Measurements from ENCODE around the gene SEMA3A.

Gene SEMA3A

DNA sequence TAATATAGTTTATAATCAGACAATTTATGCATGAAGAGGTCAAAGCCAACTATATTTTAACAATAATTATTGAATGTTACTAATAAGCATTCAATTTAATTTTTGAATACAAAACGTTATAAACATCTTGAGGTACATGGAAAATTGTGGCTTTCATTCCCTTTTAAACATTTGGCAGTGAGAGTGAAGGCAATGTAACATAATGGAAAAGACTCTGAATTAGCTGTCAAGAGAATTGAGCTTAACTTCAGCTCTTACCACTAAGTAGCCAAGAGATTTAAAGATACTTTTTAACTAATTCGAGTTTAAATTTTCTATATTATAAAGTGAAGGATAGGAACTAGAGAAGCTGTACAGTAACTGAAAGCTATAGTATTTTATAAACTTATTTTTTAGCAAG, 98.6 kb downstream of the SEMA3A start:
- no peak overlapping the region for H3K4me3 ChIP-seq (replicated peaks; ENCODE audit: insufficient read depth, low read length)
- no peak overlapping the region for H3K27ac ChIP-seq (replicated peaks)
- TF ChIP-seq GABPA (IDR thresholded peaks at IDR 0.05; ENCODE audit: low read depth) = no peak
- no peaks in the 10 kb centered on the region for H3K27me3 ChIP-seq (ENCODE audit: insufficient read depth, poor library complexity, severe bottlenecking)
- no peak for DNase-seq (ENCODE audit: low read depth in 1 of 2, low spot score in 1 of 2)

GRCh38 chr7:84092207-84092606, 102.4 kb downstream of the SEMA3A start:
- no peak for TF ChIP-seq REST (IDR thresholded peaks at IDR 0.05; ENCODE audit: insufficient replicate concordance, low read depth)
- TF ChIP-seq POLR2AphosphoS5 (IDR thresholded peaks at IDR 0.05; ENCODE audit: low read depth) = no peak
- TF ChIP-seq, protein P1, sequence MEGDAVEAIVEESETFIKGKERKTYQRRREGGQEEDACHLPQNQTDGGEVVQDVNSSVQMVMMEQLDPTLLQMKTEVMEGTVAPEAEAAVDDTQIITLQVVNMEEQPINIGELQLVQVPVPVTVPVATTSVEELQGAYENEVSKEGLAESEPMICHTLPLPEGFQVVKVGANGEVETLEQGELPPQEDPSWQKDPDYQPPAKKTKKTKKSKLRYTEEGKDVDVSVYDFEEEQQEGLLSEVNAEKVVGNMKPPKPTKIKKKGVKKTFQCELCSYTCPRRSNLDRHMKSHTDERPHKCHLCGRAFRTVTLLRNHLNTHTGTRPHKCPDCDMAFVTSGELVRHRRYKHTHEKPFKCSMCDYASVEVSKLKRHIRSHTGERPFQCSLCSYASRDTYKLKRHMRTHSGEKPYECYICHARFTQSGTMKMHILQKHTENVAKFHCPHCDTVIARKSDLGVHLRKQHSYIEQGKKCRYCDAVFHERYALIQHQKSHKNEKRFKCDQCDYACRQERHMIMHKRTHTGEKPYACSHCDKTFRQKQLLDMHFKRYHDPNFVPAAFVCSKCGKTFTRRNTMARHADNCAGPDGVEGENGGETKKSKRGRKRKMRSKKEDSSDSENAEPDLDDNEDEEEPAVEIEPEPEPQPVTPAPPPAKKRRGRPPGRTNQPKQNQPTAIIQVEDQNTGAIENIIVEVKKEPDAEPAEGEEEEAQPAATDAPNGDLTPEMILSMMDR (IDR thresholded peaks at IDR 0.05; ENCODE audit: insufficient read depth, low read length) = no peak
- peak; percentile 82 for TF ChIP-seq GABPA (IDR thresholded peaks at IDR 0.05; ENCODE audit: low read depth)
- peak; percentile 35; the same call in 1 of the 2 replicates for TF ChIP-seq SPI1 (IDR thresholded peaks at IDR 0.05; ENCODE audit: borderline replicate concordance, low read depth)
- no peaks in the 10 kb centered on the region for H3K27me3 ChIP-seq (ENCODE audit: insufficient read depth, poor library complexity, severe bottlenecking)
- H3K4me3 ChIP-seq (replicated peaks; ENCODE audit: insufficient read depth, low read length) = no peak overlapping the region
- no peak overlapping the region for H3K27ac ChIP-seq (replicated peaks)
- DNase-seq (ENCODE audit: low read depth in 1 of 2, low spot score in 1 of 2) = no peak

DNA sequence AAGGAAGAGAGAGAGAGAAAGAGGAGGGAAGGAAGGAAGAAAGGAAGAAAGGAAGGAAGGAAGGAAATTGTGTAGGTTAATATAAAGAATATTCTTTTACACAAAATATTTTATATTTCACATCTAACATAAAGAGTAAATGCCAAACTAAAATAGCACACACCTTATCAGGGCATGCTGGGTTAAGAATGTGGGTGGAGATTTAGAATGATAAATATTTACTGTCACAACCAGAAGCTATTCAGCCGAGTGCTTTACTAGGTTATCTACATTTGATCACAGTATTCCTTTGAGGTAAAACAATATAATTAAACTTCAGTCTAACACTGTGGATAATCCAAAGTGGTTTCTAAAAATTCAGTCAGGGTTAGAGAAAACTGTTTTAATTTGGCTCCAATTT, 103.3 kb downstream of the SEMA3A start:
- H3K27me3 ChIP-seq (ENCODE audit: insufficient read depth, poor library complexity, severe bottlenecking) = no peaks in the 10 kb centered on the region
- DNase-seq (ENCODE audit: low read depth in 1 of 2, low spot score in 1 of 2) = no peak
- no peak overlapping the region for H3K4me3 ChIP-seq (replicated peaks; ENCODE audit: insufficient read depth, low read length)
- no peak overlapping the region for H3K27ac ChIP-seq (replicated peaks)
- TF ChIP-seq GABPA (IDR thresholded peaks at IDR 0.05; ENCODE audit: low read depth) = no peak
- no peak for TF ChIP-seq REST (IDR thresholded peaks at IDR 0.05; ENCODE audit: insufficient replicate concordance, low read depth)
- TF ChIP-seq, protein P1 (IDR thresholded peaks at IDR 0.05; ENCODE audit: insufficient read depth, low read length) = no peak
- TF ChIP-seq POLR2AphosphoS5 (IDR thresholded peaks at IDR 0.05; ENCODE audit: low read depth) = no peak
- TF ChIP-seq SPI1 (IDR thresholded peaks at IDR 0.05; ENCODE audit: borderline replicate concordance, low read depth) = no peak

GRCh38 chr7:84088802-84089201, 105.8 kb downstream of the SEMA3A start:
- TF ChIP-seq REST (IDR thresholded peaks at IDR 0.05; ENCODE audit: insufficient replicate concordance, low read depth) (no peak), POLR2AphosphoS5 (IDR thresholded peaks at IDR 0.05; ENCODE audit: low read depth) (no peak), GABPA (IDR thresholded peaks at IDR 0.05; ENCODE audit: low read depth) (no peak), SPI1 (IDR thresholded peaks at IDR 0.05; ENCODE audit: borderline replicate concordance, low read depth) (no peak)
- TF ChIP-seq, protein P1 (IDR thresholded peaks at IDR 0.05; ENCODE audit: insufficient read depth, low read length) = no peak
- H3K27ac ChIP-seq (replicated peaks) = no peak overlapping the region
- DNase-seq (ENCODE audit: low read depth in 1 of 2, low spot score in 1 of 2) = no peak

More at GRCh38 chr7:84088802-84089201, 105.8 kb downstream of the SEMA3A start:
- H3K4me3 ChIP-seq (replicated peaks; ENCODE audit: insufficient read depth, low read length) = no peak overlapping the region
- H3K27me3 ChIP-seq (ENCODE audit: insufficient read depth, poor library complexity, severe bottlenecking) = no peaks in the 10 kb centered on the region
